Activated CD8-positive, alpha-beta memory T cell treated with anti-CD3 and anti-CD28 coated beads for 4 hours (primary cell): ENCODE results near the gene SMYD5.

Experiments used
- DNase-seq, 2 donors: peaks; one replicate each; pipeline ENCODE4 v3.0.0-alpha.2; 2020; ENCODE audit warnings: low read depth in 2 of 2

Gene SMYD5

DNA sequence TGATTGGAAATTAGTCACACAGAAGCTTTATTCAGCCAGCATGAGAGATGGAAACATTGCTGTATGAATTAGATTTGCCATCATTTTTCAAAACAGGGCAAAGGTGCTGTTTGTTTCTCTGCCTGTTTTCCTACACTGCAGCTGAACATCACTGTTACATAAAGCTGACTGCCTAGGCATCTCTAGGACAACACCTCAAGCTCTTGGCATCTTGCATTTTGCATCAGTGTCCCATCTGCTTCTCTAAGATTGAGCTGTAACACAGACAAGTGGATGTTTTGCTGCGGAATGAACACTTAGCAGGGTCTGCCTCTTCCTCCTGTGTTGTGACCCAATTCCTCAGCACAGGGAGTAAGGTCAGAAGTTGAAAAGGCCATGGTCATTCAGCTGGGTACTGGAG, 24.9 kb downstream of the SMYD5 start:
- DNase-seq = no peak

DNA sequence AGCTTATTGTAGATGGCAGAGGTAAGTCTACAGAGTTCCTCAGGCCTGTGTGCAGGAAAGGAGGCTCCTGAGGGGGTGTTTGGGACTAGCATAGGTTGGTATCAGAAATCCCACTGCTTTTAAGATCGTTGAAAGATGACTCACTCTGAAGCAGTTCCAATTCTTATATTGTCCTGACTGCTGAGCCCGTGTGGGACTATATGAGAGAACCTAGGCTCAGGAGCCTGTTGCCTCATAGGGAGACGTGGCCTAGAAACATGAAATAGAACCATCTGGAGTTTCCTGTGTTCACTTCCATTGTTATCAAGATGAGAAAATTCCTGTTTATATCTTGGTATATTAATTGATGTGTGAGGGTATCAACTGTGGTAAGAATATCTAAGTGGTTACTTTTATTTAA, 25.7 kb downstream of the SMYD5 start:
- DNase-seq = no peak

DNA sequence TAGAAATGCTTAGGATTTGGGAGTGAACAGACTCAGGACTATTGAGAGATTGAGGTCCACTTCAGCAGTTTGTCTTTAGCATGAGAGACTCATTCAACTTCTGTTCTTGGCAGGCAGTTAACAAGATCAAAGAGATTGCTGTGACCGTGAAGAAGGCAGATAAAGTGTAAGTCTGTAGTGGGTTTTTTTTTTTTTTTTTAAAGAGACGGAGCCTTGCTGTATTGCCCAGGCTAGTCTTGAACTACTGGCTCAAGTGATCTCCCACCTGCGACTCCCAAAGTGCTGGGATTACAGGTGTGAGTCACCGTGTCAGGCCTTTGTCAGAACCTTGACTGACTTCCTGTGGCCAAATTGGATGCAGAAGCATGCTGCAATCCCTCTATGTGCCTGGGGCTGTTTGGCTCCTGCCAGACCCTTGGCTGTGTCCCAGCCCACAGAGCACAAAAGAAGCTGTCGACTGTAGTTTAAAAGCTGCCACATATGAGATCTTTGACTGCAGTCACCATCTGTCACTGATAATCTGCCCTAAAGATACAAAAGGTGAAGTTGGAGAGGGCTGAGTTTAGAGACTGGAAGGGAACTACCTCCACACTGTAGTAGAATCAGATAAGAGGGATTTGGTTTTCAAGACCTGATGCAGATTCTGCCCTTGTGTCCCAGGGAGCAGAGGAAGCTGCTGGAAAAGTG, 30.0 kb downstream of the SMYD5 start:
- DNase-seq = no peak

DNA sequence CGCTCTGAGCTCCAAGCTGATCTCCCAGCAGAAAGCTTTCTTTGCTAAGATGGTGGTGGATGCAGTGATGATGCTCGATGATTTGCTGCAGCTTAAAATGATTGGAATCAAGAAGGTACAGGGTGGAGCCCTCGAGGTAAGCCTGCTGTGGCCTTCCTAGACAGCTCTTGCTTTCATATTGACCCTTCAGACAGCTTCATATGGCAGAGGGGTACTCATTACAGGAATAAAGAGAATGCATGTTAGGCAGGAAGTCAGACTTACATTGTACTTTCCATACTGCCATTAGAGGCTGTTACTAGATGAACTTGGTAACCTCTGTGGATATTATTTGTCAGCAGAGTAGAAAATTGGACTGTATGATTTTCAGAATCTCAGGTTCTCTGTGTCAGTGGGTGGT, 30.5 kb downstream of the SMYD5 start:
- no peak for DNase-seq

DNA sequence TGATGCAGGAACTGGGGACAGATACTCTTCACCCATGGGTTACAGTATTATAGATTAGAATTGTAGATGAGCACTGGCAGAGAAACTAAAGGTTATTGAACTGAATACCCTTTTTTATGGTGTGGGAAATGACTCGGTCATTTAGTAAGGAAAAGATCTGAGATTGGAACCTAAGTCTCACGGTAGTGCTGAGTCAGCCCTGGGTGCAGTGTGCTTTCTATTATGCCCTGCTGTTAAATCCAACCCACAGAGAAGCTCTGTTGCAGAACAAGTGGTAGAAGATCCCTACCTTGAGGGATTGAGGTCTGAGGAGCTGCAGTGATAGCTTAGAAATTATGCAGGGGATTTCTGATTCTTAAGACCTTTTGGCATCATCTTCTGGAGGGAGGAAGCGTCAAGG, 32.8 kb downstream of the SMYD5 start:
- no peak for DNase-seq

DNA sequence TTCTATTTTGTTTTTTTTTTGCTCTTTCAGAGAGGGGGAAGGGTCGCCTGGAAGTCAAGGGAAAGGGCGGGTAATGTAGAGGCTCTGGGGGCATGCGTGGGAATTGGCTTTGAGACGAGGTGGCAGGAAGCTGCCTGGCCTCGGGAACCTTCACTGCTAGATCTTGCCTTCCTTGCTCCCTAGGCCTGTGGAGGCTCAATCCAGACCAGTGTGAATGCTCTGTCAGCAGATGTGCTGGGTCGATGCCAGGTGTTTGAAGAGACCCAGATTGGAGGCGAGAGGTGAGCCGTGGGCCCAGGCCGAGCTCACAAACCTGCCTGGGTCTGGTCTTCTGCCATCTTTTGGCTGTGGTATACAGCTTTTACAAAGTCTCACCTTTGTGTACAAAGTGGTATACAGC, 35.6 kb downstream of the SMYD5 start:
- DNase-seq = no peak

DNA sequence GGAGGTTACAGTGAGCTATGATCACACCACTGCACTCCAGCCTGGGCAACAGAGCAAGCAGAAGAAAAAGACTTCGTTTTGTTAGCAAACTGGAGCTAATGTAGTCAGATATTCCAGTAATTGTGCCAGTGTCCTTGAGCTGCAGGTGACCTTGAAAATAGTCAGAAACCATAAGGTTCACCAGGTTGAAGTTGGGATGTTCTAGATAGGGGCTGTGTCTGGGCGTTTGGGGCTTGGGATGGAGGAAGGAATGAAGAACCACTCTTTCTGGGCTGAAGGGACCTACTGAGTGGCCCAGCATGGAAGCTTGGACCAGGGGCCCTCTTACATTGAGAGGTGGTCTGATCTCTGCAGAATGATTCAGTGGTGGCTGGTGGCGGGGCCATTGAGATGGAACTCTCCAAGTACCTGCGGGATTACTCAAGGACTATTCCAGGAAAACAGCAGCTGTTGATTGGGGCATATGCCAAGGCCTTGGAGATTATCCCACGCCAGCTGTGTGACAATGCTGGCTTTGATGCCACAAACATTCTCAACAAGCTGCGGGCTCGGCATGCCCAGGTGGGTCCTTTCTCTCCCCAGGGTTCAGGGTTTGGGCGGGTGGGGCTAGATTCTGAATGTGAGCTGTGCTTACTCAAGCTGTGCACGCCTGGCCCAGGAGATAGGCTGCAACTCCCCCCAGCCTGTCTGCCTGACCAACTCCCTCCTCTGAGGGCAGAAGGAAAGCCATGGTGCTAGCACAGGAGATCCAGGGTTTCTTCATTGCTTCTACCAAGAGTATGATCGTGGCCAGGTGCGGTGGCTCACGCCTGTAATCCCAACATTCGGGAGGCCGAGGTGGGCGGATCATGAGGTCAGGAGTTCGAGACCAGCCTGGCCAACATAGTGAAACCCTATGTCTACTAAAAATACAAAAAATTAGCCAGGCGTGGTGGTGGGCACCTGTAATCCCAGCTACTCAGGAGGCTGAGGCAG, 37.1 kb downstream of the SMYD5 start:
- no peak for DNase-seq

DNA sequence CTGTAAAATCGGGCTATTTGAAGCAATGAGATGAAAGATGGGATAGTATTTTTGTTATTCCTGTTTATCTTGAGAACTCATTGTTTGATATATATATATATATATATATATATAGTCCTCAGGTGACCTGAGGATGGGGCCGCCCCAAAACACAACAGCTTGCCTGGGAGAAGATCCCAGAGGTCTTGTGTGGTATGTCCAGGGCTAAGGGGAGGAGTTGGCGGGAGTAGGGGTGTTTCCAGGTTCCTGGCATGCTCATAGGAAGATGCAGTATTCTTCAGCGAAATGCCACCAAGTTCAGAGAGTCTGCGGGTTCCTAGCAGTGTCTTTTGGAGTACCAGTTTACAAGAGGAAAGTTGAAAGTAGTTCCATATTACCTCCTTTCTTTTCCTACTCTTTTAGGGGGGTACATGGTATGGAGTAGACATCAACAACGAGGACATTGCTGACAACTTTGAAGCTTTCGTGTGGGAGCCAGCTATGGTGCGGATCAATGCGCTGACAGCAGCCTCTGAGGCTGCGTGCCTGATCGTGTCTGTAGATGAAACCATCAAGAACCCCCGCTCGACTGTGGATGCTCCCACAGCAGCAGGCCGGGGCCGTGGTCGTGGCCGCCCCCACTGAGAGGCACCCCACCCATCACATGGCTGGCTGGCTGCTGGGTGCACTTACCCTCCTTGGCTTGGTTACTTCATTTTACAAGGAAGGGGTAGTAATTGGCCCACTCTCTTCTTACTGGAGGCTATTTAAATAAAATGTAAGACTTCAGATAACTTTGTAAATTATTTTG, 38.4 kb downstream of the SMYD5 start:
- no peak for DNase-seq

DNA sequence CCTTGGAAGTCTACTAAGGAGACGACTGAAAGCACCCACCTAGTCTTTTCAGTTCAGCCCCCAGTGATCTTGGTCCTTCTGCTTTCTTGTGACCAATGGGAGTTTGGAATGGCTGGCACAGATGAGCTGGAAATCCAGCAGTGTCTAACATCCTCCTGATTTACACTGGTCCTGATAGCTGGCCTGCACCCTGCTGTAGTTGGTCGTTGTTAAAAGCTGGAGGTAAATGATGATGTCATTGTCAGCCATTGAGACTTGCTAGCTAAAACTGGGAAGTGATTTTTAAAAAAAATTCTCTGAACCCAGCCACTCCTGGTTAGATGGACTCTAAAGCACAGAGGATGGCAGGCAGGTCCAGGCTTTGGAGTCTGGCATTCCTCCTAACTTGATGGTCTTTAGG, 39.4 kb downstream of the SMYD5 start:
- no peak for DNase-seq

DNA sequence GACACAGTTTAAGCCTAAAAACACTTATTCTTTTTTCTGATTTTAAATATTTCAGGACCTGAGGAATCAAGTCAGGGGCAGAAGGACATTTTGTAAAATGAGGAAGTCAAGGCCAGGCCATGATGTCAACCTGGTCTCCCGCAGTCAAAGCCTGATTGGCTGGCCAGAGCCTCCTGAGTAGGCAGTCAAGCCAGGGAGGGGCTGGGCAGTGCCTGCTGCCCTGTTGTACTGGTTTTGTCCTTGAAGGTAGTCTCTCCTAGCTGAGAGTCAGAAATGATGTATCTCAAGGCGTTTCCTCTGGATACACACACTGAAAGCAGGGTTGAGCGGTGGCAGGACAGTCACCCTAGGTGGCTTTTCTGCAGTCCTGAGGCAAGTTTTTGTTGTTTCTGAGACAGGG, 39.9 kb downstream of the SMYD5 start:
- DNase-seq = no peak

DNA sequence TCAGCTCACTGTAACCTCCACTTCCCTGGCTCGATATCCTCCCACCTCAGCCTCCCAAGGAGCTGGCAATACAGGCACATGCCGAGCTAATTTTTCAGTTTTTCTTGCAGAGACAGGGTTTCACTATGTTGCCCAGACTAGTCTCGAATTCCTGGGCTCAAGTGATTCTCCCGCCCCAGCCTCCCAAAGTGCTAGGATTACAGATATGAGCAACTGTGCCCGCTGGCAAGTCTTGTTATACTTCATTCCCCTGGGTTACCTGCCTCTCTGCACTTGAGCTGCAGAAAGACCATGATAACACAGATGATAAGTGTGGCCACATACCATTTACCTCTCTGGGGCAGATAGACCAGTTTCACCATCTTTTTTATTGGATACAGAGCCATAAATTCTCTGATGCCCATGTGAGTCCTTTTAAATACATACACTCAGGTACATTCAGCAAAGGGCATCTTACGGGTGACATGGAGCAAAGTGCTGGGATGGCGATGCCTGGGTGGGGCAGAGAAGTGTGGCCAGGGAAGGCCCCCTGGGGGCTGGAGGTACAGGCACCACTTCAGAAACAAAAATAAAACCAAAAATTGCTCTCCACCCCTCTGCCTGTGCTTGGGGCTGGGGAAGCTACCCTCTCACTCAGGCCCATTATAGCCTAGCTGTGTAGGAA, 40.4 kb downstream of the SMYD5 start:
- DNase-seq = no peak

DNA sequence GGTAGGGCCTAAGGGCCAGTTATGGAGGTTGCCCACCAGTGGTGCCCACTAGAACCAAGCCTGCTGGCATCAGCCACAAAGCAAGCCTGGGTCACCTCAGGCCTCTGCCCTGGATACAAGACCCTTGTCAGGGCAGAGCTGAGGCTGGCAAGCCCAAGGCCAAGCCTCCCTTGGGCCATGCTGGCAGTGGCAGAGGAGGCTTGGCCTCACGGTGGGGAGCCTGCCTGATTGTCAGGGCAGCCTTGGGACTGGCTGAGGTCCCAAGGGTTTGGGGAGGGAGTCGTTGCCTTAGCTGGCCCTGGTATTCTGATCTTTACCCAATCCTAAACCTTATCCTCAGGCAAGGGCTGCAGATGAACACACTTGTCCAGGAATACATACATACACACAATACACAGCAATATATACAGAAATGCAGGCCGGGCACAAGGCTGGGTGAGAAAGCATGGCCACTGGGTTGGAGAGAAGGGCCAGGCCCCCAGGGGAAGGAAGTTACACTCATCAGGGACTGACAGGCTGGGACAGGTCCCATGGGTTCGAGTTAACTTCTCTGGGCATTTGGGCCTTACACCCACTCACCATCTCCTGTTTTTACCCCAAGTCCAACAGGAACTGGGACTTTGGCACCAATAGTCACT, 41.1 kb downstream of the SMYD5 start:
- no peak for DNase-seq

DNA sequence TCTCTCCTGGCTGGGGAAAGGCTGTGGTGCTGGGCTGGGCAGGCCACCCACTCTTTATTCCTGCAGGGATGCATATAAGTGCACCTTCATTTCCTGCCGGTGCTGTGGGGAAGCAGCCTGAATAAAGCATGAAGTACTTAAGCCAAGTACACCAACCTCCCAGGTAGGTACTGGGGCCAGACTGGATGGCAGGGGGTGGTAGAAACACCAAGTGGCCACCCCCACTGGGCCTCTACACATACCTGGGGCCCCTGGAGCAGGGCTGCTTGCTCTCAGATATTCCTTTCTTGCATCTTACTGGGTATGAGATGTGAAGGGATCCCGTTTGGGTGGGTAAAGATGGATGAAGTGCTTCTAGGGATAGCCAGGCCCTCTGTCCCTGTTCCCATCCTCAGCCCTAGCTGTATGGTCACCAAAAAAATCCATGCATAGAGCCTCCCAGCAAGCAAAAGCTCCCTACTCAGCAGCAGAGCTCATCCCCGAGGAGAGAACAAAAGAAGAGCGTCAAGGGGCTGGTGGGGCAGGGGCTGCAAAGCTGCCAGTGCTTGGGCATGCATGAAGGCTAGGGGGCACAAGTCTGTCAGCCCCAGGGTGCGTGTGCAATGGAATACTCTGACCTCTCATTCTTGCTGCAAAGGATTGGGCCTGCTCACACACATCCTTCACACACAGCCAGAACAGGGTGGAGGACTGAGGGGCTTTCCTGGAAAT, 42.0 kb downstream of the SMYD5 start:
- DNase-seq = no peak

DNA sequence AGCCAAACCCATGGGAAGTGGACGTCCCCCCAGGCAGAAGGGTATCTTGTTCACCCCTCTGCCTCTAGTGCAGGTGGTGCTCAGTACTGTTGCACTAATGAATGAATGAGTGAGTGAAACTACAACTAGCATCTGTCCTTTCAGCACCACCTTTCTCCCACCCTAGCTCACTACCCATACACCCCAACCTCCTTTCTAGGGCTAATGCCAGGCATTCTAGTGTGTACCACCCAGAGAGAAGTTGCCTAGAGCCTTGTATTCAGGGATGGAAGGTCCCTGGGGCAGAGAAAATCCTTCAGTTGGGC, 42.5 kb downstream of the SMYD5 start:
- no peak for DNase-seq

DNA sequence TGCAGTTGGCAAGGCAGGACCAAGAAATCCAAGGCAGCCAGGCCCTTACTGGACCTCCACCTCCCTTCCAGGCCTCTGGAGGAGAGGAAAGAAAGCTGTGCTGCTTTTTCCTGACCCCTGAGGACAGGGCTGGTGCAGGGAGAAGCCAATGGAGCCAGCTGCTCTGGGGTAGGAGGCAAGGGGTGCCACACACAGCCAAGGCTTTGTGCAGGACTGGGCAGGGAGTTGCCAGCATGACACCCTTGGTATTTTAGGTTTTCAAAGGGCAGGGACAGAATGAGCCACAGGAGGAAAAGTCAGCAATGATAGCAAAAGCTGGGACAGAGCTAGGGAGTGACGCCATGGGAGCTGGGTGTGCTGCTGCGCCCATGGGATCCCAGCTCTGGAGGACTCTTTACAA, 43.0 kb downstream of the SMYD5 start:
- no peak for DNase-seq

DNA sequence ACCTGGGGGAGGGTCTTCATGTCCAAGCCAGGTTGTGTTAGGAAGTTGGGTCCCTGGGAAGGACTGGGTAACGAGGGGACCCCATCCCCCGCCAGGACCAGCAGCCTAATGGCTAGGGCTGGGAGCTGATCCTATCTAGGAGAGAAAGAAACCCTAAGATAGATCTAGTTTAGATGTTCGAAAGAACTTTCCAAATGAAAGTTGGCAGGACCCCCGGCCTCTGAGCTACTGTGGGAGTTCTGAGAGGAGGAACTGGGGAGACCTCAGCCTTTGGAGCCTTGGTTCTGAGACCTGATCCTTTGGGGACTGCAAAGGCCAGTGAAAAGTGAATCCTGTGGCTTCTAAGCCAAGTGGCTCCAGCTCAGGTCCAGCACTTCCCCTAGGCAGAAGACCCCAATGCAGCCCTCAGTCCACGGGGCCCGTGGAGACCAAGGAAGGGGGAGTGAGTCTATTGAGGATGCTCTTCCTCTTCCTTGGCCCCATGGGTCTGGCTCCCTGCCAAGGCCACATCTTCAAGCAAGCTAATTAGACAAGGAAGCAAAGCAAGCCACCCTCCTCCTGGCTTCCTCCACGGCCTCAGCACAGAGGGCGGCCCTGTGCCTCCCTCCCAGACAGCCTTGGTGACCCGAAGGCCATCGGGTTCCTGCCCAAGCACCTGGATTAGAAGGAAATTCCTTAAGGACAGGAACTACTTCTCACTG, 43.5 kb downstream of the SMYD5 start:
- DNase-seq = no peak

DNA sequence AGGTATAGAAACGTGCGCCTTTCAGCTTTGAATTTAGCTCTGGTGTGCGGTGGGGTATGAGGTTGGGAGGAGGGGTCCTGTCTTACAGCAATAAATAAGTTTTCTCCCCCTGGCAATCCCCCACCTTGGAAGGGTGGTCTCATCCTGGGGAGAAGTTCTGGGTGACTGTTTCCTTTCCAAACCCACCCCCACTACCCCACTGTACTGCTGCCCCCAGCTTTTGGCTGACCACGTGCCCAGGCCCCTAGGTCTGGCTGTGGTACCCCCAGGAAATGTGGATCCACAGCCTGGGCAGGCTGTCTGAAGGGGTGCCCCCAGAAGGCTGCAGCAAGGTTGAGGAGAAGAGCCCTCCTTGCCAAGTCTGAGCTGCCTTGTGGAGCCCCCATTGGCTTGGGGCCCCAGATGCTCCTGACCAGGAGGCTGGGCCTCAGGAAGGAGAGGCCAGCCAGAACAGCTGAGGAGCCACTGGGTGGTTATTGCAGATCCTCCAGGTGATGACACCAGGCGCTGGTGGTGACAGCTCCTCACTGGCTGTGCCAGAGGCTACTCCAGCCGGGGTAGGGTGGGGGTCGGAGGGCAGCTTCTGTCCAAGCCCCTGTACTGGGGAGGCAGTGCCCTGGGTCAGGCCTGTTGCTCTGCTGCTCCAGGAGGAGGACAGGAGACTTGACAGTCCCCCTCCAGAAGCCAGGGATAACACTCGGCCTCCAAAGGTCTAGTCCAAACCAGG, 44.3 kb downstream of the SMYD5 start:
- DNase-seq = no peak

DNA sequence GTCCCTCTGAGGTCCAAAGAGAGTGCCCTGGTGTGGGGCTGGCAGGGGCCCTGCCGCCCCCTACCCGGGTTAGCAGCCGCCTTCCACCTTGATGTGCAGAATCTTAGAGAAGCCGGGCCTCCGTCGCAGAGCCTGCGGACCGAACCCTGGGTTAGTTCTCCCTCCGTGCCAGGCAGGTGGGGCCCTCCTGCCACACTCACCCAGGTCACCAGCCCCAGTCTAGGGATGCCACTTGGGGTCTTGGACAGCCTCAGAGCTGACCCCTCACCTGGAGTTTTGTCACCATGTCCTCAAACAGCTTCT, 44.8 kb downstream of the SMYD5 start:
- no peak for DNase-seq

DNA sequence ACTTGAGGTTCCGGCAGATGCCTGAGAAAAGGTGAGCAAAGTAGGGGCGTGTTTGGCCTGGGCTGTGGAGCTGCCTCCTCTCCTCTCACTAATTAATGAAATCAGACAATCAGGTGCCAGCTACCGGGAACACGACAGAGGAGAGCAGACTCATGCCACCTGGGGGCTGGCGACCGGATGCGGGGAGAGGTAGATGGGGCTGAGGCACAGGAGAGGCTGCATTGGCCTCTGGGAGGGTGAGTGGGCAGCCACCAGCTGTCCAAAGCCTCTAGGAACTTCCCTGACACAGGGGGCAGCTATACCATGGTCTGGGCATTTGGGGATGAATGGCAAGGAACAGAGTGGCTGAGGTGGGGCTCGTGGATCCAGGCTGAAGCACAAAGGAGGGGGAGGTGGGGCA, 45.2 kb downstream of the SMYD5 start:
- DNase-seq = no peak
